ENCODE measurements around the gene ANGEL1.

The ANGEL1 gene

GRCh38 chr14:76842414-76842813 lies 29.7 kb upstream of the ANGEL1 start:
- no peak for TF ChIP-seq YY1 (IDR thresholded peaks at IDR 0.05; ENCODE audit: low read depth)
- TF ChIP-seq REST (IDR thresholded peaks at IDR 0.05; ENCODE audit: low read depth), result no peak
- TF ChIP-seq CREB1 (IDR thresholded peaks at IDR 0.05; ENCODE audit: low read depth), result no peak
- TF ChIP-seq TEAD4 (IDR thresholded peaks at IDR 0.05), result no peak
- TF ChIP-seq MAX (IDR thresholded peaks at IDR 0.05), result no peak
- TF ChIP-seq USF1 (IDR thresholded peaks at IDR 0.05), result no peak
- TF ChIP-seq EP300 (IDR thresholded peaks at IDR 0.05; ENCODE audit: borderline replicate concordance), result no peak
- no peak for TF ChIP-seq RAD21 (IDR thresholded peaks at IDR 0.05; ENCODE audit: low read depth)
- no peak for TF ChIP-seq TAF1 (IDR thresholded peaks at IDR 0.05; ENCODE audit: low read depth)
- TF ChIP-seq ZBTB7A (IDR thresholded peaks at IDR 0.05; ENCODE audit: low read depth), result no peak
- no peak for TF ChIP-seq NFIC (IDR thresholded peaks at IDR 0.05)
- TF ChIP-seq FOXM1 (IDR thresholded peaks at IDR 0.05; ENCODE audit: borderline replicate concordance, low read depth), result no peak
- TF ChIP-seq TCF12 (IDR thresholded peaks at IDR 0.05; ENCODE audit: low read depth), result no peak
- no peak for TF ChIP-seq EGR1 (IDR thresholded peaks at IDR 0.05)
- no peak for TF ChIP-seq CEBPB (IDR thresholded peaks at IDR 0.05)

- no peak for TF ChIP-seq USF1 (IDR thresholded peaks at IDR 0.05)
- TF ChIP-seq EGR1 (IDR thresholded peaks at IDR 0.05), result no peak
- TF ChIP-seq TCF12 (IDR thresholded peaks at IDR 0.05; ENCODE audit: low read depth), result no peak
- TF ChIP-seq ZBTB7A (IDR thresholded peaks at IDR 0.05; ENCODE audit: low read depth), result no peak
- TF ChIP-seq FOXM1 (IDR thresholded peaks at IDR 0.05; ENCODE audit: borderline replicate concordance, low read depth), result no peak
- TF ChIP-seq MAX (IDR thresholded peaks at IDR 0.05), result no peak
- no peak for TF ChIP-seq CEBPB (IDR thresholded peaks at IDR 0.05)
- TF ChIP-seq CREB1 (IDR thresholded peaks at IDR 0.05; ENCODE audit: low read depth), result no peak
Measured at GRCh38 chr14:76837524-76837923, 24.8 kb upstream of the ANGEL1 start.

GRCh38 chr14:76836029-76836630 lies 23.4 kb upstream of the ANGEL1 start:
- TF ChIP-seq TAF1 (IDR thresholded peaks at IDR 0.05; ENCODE audit: low read depth) (no peak), EGR1 (IDR thresholded peaks at IDR 0.05) (no peak), TEAD4 (IDR thresholded peaks at IDR 0.05) (no peak)

GRCh38 chr14:76834241-76834661 lies 21.6 kb upstream of the ANGEL1 start:
- no peak for TF ChIP-seq EGR1 (IDR thresholded peaks at IDR 0.05)
- TF ChIP-seq TEAD4 (IDR thresholded peaks at IDR 0.05), result no peak
- no peak for TF ChIP-seq ZBTB7A (IDR thresholded peaks at IDR 0.05; ENCODE audit: low read depth)
- no peak for TF ChIP-seq CEBPB (IDR thresholded peaks at IDR 0.05)
- TF ChIP-seq MAX (IDR thresholded peaks at IDR 0.05), result no peak
- no peak for TF ChIP-seq NFIC (IDR thresholded peaks at IDR 0.05)
- no peak for TF ChIP-seq EP300 (IDR thresholded peaks at IDR 0.05; ENCODE audit: borderline replicate concordance)
- no peak for TF ChIP-seq TAF1 (IDR thresholded peaks at IDR 0.05; ENCODE audit: low read depth)
- no peak for TF ChIP-seq CREB1 (IDR thresholded peaks at IDR 0.05; ENCODE audit: low read depth)
- TF ChIP-seq YY1 (IDR thresholded peaks at IDR 0.05; ENCODE audit: low read depth), result no peak
- TF ChIP-seq FOXM1 (IDR thresholded peaks at IDR 0.05; ENCODE audit: borderline replicate concordance, low read depth), result no peak

GRCh38 chr14:76833011-76833410 lies 20.3 kb upstream of the ANGEL1 start:
- TF ChIP-seq CREB1 (IDR thresholded peaks at IDR 0.05; ENCODE audit: low read depth) (no peak), USF1 (IDR thresholded peaks at IDR 0.05) (no peak), MAX (IDR thresholded peaks at IDR 0.05) (no peak), RAD21 (IDR thresholded peaks at IDR 0.05; ENCODE audit: low read depth) (no peak), FOXM1 (IDR thresholded peaks at IDR 0.05; ENCODE audit: borderline replicate concordance, low read depth) (no peak), TCF12 (IDR thresholded peaks at IDR 0.05; ENCODE audit: low read depth) (no peak), ZBTB7A (IDR thresholded peaks at IDR 0.05; ENCODE audit: low read depth) (no peak), YY1 (IDR thresholded peaks at IDR 0.05; ENCODE audit: low read depth) (no peak), REST (IDR thresholded peaks at IDR 0.05; ENCODE audit: low read depth) (no peak), CEBPB (IDR thresholded peaks at IDR 0.05) (no peak), EP300 (IDR thresholded peaks at IDR 0.05; ENCODE audit: borderline replicate concordance) (no peak), TEAD4 (IDR thresholded peaks at IDR 0.05) (no peak), EGR1 (IDR thresholded peaks at IDR 0.05) (no peak), NFIC (IDR thresholded peaks at IDR 0.05) (no peak), TAF1 (IDR thresholded peaks at IDR 0.05; ENCODE audit: low read depth) (no peak)
